Keratinocyte (primary cell): ENCODE data around the gene ENDOD1.

Experiments
- EZH2 ChIP-seq: IDR thresholded peaks from one replicate; pipeline ENCODE4 v1.6.1; 2012; ENCODE audit warnings: inconsistent platforms, mild to moderate bottlenecking, low read length, moderate library complexity
- TF ChIP-seq, protein P1 (sequence below), 3 experiments: IDR thresholded peaks in 1 of 3; conservative IDR thresholded peaks in 1 of 3; optimal IDR thresholded peaks in 1 of 3; 2 replicates in 2 of 3; 3 replicates in 1 of 3; pipeline versions ENCODE3 to v1.5.1; 2011; ENCODE audit warnings: low read length in 3 of 3, mild to moderate bottlenecking in 3 of 3, moderate library complexity in 2 of 3, control low read depth in 1 of 3, inconsistent platforms in 1 of 3; ENCODE audit not compliant: insufficient read depth in 2 of 3; ENCODE audit errors: extremely low read depth in 1 of 3

DNA sequence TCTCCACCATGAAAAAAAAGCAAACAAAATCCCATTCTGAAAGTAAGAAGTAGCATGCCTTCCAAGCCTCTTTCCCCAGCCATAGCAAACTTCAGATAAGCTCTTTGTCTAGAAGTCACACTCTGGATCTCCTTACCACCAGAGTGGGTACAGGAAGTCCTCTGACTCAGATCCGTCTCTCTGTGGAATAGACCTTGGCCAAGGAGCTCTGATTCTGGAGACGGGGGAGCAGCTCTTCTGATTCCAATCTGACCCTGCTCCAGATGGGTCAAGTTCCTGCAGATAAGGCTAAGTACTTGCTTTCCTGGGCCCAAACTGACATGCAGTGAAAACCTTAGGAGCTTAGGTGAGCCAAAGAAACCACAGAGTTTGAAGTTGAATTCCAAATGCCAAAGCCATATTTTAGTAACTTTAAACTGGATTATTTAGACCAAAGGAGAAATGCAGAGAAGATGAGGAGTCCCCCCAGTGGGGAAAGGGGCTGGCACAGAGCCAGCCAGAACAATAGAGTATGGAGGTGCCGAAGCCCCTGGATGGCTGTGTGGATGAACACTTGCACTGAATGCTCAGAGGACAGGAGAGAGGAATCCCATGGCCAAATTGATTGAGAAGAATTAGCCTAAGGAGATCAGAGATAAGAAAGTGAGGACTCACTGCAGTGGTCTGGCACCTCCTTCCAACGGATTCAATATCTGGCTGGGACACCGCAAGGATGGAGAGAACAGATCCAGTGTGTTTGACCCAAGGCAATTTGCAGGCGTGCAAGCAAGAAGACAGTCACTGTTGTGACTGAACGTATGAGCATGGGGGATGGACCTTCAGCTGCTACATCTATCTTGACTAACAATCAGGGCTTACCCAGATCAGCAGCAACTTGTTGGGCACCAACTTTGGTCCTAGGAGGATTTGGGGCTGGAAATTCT lies 54.9 kb downstream of the ENDOD1 start:
- TF ChIP-seq, protein P1, sequence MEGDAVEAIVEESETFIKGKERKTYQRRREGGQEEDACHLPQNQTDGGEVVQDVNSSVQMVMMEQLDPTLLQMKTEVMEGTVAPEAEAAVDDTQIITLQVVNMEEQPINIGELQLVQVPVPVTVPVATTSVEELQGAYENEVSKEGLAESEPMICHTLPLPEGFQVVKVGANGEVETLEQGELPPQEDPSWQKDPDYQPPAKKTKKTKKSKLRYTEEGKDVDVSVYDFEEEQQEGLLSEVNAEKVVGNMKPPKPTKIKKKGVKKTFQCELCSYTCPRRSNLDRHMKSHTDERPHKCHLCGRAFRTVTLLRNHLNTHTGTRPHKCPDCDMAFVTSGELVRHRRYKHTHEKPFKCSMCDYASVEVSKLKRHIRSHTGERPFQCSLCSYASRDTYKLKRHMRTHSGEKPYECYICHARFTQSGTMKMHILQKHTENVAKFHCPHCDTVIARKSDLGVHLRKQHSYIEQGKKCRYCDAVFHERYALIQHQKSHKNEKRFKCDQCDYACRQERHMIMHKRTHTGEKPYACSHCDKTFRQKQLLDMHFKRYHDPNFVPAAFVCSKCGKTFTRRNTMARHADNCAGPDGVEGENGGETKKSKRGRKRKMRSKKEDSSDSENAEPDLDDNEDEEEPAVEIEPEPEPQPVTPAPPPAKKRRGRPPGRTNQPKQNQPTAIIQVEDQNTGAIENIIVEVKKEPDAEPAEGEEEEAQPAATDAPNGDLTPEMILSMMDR (optimal IDR thresholded peaks at IDR 0.05 in 1 of 3, IDR thresholded peaks at IDR 0.05 in 1 of 3, conservative IDR thresholded peaks at IDR 0.05 in 1 of 3; ENCODE audit: extremely low read depth in 1 of 3, insufficient read depth in 2 of 3, low read length in 3 of 3): no peak
- TF ChIP-seq EZH2: no peak
